COLO668 (cell line): ENCODE data around the gene CAPNS1.
A peak's percentile ranks its signal among the peaks of the same experiment; 100 is the strongest.
"Not testable (repeated sequence)": the region's sequence is repeated elsewhere in the genome, so short reads cannot be mapped to it uniquely, and the experiment has no call there.

Source experiments
- DNase-seq: peaks from one replicate; lab custom pipeline; 2025; ENCODE audit not compliant: unreplicated experiment; lab: John Stamatoyannopoulos, UW

The CAPNS1 gene

DNA sequence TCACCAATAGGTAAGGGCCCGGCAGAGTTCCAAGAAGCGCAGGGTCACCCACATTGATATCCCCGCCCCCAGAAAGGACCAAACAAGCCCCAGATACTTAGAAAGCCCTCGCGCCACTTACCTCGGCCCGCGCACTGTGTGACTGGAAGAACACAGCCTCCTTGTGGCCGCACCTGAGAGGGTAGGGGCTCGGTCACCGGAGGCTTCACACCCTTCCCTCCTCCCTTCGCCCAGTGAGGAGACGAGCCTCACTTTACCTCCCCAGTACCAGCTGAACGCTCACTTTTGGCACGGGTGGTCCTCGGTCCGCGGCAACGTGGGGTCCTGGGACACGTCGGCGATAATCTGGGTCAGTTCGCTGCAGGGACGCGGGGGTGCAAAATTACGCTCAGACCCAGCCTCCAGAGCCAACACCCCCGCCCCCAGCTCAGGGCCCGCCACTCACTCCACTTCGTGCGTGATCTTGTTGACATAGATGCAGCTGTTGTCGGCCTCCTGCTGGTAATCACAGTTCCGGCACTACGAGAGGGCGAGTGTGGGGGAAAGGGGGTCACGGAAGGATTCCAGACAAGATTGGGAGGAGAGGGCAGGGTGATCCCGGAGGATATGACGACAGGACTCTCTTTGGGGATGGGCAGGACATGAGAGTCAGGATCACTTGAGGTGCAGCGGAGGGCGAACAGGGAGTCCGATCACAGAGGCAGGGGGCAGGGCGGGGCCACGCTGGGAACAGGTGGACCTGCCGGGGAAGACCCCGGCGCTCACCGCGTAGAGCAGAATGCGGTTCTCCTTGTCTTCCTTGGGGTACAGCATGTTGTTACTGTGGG is 25.8 kb upstream of the CAPNS1 start:
- peak; percentile 70 for DNase-seq

DNA sequence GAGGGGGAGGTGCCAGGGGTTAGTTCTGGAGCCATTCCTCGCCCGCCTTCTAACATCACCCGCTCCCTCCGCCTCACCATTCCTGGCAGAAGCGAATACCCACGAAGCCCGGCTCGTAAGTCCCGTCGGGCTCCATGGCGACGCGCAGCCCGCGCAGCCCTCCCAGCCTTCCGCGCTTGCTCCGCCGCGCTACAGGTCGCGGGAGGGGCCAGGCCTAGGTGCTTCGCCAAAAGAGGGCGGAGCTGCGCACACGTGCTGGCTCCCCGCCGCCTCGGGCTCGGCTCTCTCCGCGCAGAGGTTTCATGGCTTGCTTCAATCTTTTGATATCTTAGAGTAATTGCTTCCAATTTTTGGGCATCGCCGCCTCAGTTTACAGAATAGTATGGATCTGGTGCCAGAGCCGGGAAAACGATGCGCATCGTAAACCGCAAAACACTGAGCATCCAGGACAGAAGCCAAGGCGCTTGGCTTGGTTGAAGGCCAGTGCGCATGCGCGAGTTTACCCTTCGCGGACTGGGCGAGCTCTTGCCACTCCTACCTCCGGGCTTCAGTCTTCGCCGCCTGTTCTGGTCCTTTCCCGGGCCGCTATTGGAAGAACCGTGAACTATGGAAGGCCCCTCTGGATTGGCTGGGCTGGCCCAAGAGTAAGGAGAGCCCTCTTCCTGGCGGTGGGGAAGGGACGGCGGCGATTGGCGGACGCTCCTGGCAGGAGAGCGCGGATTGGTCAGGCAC is 25.0 kb upstream of the CAPNS1 start, which contains the start of gene POLR2I:
TSS of gene POLR2I (minus strand) at position 155 of the 732 bp plus-strand sequence. CDS start at position 136, 19 bp downstream.
- DNase-seq = peak; percentile 98

DNA sequence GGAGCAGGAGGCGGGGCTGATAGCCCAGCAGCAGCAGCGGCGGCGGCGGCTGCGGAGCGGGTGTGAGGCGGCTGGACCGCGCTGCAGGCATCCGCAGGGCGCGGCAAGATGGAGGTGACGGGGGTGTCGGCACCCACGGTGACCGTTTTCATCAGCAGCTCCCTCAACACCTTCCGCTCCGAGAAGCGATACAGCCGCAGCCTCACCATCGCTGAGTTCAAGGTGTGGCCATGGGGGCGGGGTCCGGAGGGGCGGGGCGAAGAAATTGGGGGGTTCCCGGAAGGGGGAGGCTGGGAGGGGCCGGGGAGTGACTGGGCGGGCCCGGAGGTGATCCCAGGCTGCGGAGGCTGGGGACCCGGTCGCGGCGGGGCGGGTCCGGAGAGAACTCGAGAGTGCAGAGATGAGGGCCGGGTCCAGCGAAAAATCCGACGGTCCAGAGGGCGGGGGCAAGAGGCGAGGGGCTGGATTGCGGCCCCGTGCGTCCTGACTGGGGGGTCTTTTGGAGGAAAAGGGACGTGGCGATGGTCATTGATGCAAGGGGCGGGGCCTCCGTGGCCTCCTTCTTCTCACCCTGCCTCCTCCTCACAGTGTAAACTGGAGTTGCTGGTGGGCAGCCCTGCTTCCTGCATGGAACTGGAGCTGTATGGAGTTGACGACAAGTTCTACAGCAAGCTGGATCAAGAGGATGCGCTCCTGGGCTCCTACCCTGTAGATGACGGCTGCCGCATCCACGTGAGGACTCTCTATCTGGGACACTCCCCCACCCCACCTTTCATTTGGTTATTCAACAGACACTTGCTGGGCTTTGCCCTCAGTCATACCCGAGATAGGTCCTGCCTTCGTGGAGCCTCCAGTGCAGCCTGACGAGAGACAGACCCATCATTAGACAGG is 24.2 kb upstream of the CAPNS1 start, which contains the start of gene TBCB:
TSS of gene TBCB (plus strand) at position 16 of the 891 bp plus-strand sequence. CDS start at position 109, 93 bp downstream.
- peak; percentile 84 for DNase-seq

DNA sequence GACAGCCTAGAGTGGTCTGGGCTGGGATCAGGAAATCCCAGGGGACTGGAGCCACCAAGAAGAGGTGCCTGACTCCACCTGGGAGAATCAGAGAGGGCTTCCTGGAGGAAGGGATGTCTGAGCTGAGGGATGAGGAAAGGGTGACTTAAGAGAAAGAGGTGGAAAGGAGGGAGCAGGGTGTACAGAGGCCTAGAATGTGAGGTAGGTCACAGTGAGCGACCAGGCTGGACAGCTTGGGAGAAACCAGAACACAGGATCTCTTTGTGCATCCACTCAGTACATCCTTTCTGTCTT is 23.6 kb upstream of the CAPNS1 start:
- no peak for DNase-seq

DNA sequence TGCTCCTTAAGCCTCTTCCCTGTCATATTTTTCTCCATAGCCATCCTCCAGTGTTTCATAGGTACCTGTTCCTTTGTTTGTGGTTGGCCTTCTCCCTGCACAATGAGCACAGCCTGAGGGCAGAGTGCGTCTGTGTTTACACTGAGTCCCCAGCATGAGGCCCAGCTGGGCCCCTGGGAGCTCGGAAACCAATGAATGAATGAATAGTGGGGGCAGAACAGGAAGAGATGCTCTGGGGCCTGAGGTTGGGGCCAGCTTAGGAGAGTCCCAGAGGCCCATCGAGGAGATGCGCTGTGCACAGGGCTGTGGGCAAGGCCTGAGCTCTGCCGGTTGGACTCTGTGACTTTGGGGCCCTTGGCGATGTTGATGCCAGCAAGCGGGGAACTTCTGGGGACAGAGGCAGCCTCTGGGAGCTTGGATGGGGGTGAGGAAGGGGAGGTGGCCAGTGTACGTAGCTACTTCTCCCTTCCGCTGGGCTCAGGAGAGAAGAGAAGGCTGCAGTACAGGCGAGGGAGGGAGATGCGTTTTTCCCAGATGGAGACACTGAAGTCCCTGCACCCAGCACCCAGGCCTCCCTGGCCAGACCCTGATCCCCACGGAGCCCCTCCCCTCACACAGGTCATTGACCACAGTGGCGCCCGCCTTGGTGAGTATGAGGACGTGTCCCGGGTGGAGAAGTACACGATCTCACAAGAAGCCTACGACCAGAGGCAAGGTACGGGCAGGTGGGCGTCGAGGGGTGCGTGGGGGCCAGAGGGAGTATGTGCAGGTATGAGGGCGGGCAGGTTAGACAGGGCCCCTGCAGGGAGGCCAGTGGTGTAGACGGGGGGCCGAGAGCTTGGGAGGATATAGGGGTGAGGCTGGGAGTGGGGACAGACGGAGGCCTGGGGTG is 19.5 kb upstream of the CAPNS1 start:
- peak; percentile 94 for DNase-seq

DNA sequence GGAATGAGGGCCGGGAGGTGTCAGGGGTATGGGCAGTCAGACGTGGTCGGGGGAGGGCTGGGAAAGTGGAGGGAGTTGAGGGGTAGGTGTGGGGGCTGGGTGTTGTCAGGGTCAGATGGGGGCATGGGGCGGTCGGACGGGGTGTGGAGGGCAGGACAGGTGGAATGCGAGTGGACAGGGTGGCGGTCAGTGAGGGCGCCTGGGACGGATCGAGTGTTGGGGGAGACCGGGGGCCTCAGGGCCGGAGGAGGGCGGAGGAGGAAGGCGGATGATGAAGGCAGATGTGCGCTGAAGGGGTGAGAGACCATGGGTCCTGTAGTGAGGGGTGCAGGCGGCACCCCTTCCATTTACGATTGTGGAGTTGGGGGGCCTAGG is 18.9 kb upstream of the CAPNS1 start:
- DNase-seq = no peak

DNA sequence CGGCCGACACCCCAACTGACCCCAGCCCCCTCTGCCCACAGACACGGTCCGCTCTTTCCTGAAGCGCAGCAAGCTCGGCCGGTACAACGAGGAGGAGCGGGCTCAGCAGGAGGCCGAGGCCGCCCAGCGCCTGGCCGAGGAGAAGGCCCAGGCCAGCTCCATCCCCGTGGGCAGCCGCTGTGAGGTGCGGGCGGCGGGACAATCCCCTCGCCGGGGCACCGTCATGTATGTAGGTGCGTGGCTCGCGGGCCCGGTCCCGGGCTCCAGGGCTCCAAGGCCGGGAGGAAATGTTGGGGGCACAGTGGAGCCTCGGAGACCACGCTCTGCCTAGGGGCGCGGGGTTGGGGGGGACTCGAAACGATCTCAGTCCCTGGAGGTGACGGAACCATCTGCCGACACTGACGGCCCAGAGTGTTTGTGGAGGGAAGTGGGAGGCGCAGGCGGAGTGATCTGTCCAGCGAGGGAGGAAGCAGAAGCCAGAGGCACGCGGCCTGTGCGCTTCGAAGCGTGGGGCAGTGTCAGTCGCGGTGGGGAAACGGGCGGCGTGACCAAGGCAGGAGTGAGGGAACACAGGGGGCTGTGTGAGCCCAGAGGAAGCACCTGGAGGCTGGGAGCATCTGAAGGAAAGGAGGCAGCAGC is 18.3 kb upstream of the CAPNS1 start:
- no peak for DNase-seq

DNA sequence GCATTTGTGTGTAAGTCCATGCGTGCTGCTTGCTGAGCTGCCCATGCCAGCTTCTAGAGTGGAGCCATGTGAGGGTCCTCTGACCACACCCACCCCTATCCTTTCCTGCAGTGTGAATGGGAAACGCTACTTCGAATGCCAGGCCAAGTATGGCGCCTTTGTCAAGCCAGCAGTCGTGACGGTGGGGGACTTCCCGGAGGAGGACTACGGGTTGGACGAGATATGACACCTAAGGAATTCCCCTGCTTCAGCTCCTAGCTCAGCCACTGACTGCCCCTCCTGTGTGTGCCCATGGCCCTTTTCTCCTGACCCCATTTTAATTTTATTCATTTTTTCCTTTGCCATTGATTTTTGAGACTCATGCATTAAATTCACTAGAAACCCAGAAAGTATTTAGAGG is 14.3 kb upstream of the CAPNS1 start:
- no peak for DNase-seq

DNA sequence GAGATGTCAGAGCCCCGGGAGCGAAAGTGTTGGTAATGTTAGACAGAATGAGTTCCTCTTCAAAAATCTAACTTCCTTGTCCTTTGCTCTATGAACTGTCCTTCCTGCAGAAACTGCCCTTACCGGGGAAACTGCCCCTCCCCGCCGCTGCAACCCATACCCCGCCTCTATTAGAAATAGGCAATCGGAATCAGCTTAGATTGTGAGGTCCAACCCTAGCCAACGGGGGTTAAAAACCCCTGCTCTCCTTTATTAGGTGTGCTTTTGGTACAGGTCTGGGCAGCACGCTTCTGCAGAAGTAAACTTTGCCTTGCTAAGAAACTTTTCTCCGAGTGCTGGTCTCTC is 11.5 kb upstream of the CAPNS1 start:
- DNase-seq = peak; percentile 41

DNA sequence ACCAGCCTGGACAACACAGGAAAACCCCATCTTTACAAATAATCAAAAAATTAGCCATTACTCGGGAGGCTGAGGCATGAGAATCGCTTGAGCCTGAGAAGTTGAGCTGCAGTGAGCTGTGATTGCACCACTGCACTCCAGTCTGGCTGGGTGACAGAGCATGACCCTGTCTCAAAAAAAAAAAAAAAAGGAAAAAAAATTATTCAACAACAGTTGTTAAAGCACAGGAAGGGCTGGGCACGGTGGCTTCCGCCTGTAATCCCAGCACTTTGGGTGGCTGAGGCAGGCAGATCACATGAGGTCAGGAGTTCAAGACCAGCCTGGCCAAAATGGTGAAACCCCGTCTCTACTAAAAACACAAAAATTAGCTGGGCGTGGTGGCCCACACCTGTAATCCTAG is 8.6 kb upstream of the CAPNS1 start:
- DNase-seq = not testable (repeated sequence)

DNA sequence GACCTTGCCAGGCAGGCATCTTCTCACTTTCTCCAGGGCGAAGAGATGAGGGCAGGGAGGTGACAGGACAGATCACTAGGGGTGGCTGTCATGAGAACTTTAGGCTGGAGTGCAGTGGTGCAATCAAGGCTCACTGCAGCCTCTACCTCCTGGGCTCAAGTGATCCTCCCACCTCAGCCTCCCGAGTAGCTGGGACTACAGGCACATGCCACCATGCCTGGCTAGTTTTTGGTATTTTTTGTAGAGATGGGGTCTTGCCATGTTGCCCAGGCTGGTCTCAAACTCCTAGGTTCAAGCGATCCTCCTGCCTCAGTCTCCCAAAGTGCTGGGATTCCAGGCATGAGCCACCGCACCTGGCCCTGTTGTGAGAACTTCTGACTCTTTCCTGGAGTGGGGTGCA is 5.0 kb upstream of the CAPNS1 start:
- not testable (repeated sequence) for DNase-seq

DNA sequence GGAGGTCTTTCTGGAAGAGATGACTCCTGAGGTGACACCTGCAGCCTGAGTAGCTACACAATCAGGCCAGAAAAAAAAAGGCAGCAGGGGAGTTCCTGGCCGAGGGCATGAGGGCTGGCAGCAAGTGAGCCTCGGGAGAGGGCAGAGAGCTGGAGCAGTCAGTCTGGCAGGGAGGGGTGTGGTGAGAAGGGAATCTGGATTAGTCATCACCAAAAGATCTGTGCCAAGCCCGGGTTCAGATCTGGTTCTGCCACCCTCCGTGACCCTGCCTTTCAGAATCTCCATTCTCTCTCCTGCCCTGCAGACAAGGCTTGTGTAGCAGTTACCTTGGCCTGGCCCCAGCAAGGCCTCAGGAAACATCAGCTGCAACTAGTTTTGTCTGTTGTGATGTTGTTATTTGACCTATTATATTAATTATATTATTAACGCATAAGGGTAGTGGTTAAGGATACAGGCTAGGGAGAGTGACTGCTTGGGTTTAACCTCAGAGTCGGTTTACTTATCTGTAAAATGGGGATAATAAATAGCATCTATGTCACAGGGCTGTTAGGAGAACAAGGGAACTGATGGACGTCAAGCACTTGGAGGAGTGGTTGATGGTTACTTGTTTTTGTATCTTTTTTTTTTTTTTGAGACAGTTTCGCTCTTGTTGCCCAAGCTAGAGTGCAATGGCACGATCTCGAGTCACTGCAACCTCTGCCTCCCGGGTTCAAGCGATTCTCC is 2.7 kb upstream of the CAPNS1 start:
- peak; percentile 45 for DNase-seq

DNA sequence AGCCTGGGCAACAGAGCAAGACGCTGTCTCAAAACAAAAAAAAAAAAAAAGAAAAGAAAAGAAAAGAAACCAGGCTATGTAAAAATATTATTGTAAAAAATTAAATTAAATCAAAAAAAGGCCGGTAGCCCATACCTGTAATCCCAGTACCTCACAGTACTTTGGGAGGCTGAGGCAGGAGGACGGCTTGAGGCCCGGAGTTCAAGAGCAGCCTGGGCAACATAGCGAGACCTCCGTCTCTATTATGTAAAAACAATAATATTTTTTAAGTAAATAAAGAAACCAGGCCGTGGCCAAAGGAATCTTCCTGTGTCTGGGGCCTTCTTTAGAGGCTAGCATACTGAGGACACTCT is 770 bp upstream of the CAPNS1 start:
- DNase-seq = no peak

DNA sequence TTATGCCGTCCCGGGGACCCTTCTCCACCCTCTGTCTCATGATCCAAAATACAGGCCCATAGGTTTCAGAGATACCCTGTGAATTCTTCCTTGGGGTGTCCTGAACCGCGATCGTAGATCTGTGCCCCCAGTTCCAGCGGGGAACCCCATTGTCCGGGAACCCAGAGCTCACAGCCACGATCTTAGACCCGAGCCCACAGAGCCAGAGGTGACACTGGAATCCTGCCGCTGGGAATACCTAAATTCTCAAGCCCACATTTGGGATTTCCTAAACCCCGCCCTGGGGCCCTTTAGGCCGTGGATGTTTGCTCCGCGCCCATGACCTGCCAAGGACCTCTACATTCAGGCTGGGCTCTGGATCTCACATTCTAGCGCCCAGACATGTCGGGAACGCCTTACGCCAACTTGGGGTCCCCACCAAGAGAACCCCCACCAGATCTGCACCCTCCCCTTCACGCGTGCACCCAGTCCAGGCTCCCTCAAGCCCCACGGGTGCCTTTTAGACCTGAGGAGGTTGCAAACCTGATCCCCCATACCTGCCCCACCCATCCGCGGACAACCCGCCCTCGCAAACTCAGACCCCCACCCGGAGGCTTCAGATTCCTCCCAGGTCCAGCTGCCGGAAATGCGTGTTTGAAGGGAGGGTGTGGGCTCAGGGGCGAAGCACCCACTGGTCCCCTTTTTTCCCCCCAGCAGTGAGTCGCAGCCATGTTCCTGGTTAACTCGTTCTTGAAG is 605 bp downstream of the CAPNS1 start:
- peak; percentile 71 for DNase-seq

DNA sequence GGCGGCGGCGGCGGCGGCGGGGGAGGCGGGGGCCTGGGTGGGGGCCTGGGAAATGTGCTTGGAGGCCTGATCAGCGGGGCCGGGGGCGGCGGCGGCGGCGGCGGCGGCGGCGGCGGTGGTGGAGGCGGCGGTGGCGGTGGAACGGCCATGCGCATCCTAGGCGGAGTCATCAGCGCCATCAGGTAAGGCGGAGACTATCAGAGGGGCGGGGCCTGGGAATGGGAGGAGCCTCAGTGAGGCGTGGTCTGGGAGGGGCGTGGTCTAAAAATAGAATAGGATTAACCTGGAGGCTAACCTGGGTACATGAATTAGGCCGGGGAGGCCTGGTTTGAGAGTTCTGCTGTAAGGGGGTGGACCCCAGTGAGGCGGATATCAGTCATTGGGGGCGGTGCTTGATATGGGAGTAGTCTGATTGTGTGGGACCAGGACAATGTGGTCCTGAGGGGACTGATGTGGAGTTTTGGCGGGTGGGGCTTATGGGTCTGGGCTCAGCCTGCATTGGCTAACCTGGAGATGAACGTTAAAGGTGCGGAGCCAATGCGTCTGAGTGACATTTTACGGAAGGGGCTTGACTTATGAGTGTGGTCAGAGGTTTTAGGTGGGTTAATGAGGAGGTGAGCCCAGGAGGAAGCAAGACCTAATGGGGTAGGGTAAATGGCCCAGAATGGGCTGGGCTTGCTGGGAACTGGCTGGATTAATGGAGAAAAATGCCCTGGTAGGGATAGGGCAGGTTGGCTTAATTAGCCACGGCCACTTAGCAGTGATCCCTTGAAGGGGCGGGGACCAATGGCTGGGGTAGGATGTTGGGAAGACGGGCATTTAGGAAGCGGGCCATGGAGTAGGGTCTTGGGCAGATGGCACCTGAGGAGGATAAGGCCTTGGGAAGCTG is 1.4 kb downstream of the CAPNS1 start:
- DNase-seq = peak; percentile 80

DNA sequence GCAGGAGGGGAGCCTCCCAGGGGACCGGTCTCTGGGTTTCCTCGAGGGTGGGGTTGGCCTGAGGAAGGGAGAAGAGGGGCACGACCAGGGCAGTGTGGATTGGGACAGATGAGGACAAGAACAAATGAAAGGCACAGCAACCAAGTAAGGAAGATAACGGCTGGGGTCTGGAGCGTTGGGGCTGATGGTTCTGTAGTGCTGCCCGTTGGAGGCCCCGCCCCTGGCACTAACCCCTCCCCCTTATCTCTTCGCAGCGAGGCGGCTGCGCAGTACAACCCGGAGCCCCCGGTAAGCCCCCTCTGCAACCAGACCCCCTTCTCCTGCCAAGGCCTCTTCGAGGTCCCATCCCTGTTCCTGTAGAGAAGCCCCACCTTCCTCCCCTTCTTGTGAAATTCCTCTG is 2.2 kb downstream of the CAPNS1 start:
- DNase-seq = no peak

DNA sequence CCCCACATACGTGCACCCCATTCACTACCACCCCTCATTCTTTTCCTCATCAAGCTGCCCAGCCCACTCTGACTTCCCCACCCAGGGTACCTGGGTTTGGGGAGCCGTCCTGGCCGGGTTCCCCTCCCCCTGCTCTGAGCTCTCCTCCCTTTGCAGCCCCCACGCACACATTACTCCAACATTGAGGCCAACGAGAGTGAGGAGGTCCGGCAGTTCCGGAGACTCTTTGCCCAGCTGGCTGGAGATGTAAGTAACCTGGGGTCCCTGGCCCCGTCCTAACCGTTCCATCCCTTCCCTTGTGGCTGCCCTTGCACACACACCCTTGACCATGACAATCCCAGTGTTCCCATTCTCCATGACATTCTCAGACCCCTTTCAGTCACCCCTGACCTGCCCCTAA is 2.6 kb downstream of the CAPNS1 start:
- no peak for DNase-seq

DNA sequence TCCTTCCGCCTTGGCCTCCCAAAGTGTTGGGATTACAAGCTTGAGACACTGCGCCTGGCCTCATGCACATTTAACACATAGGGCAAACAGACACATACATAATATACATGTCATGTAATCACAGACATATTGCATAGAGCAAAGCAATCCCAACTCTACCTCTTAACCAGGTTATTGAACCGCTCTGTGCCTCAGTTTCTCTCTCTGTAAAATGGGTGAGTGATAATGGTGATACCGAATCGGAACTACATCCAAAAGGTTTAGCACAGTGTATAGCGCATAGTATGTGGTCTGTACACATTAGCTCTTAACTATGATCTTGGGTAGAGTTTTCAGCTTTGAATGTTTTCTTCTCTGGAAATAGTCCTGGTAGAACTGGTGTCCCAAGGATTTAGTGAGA is 4.8 kb downstream of the CAPNS1 start:
- no peak for DNase-seq
